CD4-positive, alpha-beta T cell treated with Interleukin-2 at 100 ng/mL for 4 hours (primary cell): ENCODE measurements around the gene ASF1B.

Source experiments
- DNase-seq: peaks from one replicate; pipeline ENCODE4 v3.0.0-alpha.2; 2020; ENCODE audit warnings: low spot score

The ASF1B gene

GRCh38 chr19:14135985-14136508 is 342 bp downstream of the ASF1B start:
- DNase-seq: no peak

GRCh38 chr19:14135355-14135754 is 1.0 kb downstream of the ASF1B start:
- DNase-seq: no peak

- DNase-seq: no peak
These were observed 8.4 kb downstream of the ASF1B start for GRCh38 chr19:14127929-14128509.

GRCh38 chr19:14127176-14127575 is 9.2 kb downstream of the ASF1B start:
- no peak for DNase-seq

- no peak for DNase-seq
These were observed 13.5 kb downstream of the ASF1B start for GRCh38 chr19:14122924-14123323.

- no peak for DNase-seq
These were observed 15.9 kb downstream of the ASF1B start for GRCh38 chr19:14120497-14120780.

- DNase-seq: no peak
These were observed 16.5 kb downstream of the ASF1B start for GRCh38 chr19:14119644-14120496.

DNA sequence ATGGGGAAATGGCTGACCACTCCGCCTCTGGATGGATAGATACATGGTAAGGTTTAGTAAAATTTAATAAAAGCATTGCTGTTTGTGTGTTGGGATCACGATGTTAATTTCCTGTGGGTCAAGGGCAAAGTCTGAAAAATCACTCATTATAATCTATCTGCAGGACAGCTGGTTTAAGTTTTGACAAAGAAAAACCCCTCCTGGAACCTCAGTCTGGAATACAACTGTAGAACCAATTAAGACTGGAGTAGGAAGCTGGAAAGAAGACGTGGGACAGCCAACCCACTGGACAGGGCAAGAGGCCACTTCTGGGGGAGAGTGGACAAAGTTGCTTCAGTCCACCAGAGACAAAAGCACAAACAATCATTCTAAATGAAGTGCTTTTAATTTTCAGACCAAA is 17.2 kb downstream of the ASF1B start:
- DNase-seq: no peak

- peak; percentile 25 for DNase-seq
These were observed 18.0 kb downstream of the ASF1B start for GRCh38 chr19:14118165-14119051.

DNA sequence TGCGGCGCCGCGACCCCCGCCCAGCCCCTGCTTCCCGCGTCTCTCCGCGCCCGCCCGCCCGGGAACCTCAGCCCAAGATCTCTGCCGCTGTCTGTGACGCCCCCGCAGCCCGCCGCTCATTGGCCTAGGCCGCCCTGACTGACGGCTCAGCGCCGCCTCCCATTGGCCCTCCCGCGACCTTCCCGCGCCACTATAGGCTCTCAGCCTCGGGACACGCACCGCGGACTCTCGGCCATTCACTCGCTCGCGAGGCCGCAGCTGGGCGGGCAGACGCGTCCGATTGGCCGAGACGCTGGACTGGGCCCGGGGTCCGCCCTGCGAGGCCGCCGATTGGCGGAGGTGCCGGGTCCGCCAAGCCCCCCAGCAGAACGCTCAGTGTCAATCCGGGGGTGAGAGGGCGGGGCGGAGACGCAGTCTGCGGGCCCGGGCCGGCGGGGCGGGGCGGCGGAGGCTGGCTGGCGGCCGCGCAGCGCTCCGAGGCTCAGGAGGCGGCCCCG is 18.7 kb downstream of the ASF1B start, which contains the start of gene PRKACA:
Gene PRKACA (minus strand): TSS at position 95 of the 497 bp plus-strand sequence. CDS start 215 bp downstream, outside the sequence.
- DNase-seq: peak; percentile 99

- peak; percentile 1 for DNase-seq
These were observed 19.3 kb downstream of the ASF1B start for GRCh38 chr19:14116918-14117578.

- no peak for DNase-seq
These were observed 19.9 kb downstream of the ASF1B start for GRCh38 chr19:14116525-14116917.

- no peak for DNase-seq
These were observed 20.6 kb downstream of the ASF1B start for GRCh38 chr19:14115756-14116155.

- peak; percentile 53 for DNase-seq
These were observed 21.5 kb downstream of the ASF1B start for GRCh38 chr19:14114854-14115253.

DNA sequence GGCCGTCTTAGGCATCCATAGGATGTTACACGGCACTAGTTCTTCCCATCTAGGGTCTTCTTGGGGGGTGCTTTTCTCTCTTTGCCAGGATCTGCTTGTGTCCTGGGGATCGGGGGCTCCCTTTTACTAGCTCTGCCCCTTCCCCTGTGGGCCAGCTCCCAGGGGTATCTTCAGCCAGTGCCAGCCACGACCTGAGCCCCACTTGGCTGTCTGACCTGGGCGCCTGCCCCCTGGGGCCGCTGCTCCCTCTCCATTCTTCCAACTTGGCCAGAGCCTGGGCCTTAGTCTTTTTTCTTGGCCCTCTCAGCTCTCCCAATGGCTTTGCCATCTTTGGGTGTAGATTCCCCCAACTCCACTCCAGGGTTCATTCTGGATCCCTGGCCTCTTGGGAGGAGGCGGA is 21.9 kb downstream of the ASF1B start:
- no peak for DNase-seq

- peak; percentile 31 for DNase-seq
These were observed 22.5 kb downstream of the ASF1B start for GRCh38 chr19:14113762-14114414.

- DNase-seq: no peak
These were observed 23.5 kb downstream of the ASF1B start for GRCh38 chr19:14112809-14113385.

- DNase-seq: no peak
These were observed 24.2 kb downstream of the ASF1B start for GRCh38 chr19:14112051-14112808.

DNA sequence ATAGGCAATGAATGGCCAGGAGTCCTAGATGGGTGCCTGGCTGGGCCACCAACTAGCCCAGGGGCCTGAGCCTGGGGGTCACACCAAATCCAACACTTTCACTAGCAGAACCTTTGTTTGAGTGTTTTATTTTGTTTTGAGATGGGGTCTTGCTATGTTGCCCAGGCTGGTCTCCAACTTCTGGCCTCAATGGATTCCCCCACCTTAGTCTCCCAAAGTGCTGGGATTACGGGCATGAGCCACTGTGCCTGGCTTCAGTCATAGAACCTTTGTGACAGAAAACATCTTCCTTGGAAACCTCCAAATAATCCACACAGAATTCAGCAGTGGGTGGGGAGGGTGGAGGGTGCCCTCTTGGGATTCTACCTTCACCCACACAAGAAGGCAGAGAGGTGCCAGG is 24.9 kb downstream of the ASF1B start:
- no peak for DNase-seq

DNA sequence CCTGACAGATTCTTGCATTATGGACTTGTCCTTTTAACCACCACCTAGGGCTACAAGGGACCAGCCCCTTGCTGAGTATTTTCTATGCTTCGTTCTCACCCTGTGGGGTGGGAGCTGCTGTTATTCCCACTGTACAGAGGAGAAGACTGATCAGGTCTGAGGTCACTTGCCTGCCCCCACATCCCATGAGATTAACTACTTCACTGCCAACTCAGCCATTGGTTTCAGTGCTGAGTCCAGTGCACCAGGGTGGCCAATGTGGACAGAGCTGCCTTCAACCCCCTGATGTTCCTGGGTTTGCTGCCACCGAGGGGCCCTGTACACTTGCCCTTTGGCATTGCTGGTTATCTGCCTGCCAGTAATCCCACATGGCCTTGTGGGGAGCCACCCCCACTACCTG is 25.7 kb downstream of the ASF1B start:
- DNase-seq: no peak
